ENCODE measurements around the gene MRPL21. TPM values are rescaled to one million over a fixed set of nuclear protein-coding genes. Genes with fewer than 3 reads are reported as not detected.
"Not testable (repeated sequence)": the region's sequence is repeated elsewhere in the genome, so short reads cannot be mapped to it uniquely, and the experiment has no call there.

Gene MRPL21
- polyA plus RNA-seq, 12 donors: 31.4 to 49.1 (median 44.6) TPM; not detected in 1

- DNase-seq: no peak
Measured at GRCh38 chr11:68880851-68881250, 22.8 kb downstream of the MRPL21 start.

DNA sequence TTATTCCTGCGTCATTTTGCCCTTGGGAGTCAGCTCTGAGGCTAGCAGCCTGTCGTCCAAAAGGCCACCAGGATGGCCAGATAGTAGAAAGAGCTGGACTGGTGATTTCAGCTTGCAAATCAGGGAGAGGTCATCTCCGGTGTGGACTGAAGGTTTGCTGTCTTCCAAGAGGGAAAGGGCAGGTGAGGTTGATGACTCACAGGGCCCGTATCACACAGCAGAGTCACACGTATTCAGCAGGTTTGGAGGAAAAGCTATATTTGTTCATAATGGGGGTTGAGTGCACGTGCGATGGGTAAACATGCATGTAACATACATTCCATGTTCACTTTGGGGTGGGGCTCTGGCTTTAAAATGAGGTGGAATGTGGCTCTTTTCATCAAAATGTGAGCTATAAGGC lies 25.6 kb downstream of the MRPL21 start:
- DNase-seq: no peak

DNA sequence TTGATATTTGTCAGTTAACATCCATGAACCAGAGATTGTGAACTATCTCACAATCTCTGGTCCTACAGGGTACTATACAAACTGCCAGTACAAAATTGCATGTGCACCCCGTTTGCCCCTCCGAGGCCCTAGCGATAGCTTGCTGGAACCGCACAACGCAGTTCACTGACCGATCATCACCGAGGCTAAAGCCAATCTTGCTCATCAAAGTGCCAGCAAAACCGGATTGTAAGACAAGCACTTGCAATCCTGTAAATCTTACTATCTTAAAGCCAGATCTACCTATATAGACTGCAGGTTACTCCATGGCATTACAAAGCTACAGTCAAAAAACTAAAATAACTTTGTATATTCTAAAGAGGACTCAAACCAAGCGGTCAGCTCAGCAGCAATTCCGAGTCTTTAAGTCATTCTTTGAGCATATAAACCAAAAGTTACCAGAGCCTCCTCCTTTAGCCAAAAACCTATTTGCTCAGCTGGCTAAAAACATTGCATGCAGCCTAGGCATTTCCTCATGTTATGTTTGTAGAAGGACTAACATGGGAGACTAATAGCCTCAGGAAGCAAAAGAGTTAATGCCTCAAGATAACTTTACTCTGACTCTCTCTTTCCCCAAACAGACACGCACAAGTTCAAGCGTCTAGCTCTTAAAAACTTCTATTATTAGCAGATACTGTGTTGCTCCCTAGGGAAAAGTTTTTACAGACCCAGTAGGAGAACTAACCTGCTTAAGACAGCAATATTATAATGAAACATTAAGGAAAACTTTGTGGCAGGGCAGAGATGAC lies 31.2 kb downstream of the MRPL21 start:
- no peak for DNase-seq

GRCh38 chr11:68870470-68870869 lies 33.2 kb downstream of the MRPL21 start:
- DNase-seq: no peak

DNA sequence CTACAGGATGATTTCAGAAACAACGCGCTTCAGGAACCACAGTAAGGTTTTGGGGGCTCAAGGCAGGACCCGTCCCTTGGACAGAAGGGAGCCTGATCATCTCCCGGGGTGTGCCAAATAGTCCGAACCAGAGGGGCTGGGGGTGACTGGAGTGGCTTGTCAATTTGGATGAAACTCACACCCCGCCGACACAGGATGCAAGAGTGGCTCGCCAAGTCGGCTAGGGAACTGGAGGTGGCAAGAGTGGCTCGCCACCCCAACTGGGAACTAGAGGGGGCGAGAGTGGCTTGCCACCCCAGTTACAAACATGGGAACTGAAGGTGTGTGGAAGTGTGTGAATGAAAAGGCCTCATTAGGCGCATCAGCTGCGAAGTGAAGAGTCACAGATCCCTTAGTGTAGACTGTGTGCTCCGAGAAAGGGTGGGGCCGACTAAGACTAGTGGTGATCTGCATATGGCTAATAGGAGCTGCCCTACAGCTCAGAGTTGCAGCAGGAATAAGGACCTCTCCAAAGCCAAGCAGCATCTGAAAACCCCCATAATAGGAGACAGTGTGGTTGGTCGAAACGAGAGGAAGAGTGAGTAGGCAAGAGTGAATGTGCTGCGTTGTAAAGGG lies 35.3 kb downstream of the MRPL21 start:
- no peak for DNase-seq

DNA sequence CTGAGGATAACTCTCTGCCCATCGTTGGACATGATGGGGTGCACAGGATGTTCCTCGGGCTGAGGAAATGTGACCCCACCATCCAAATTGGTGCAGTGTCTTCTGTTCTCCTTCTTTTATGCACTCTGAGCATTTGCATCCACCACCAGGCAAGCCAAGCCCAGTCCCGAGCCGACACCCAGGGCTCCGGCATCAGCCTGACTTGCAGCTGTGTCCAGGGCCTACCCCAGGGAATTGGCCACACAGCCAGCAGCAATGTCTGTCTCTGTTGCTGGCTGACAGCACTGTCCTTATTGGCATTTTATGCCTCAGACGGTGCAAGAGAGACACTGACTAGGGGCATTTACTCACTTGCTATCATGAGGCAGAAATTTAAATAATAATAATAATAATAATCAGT lies 36.6 kb downstream of the MRPL21 start:
- DNase-seq: no peak

DNA sequence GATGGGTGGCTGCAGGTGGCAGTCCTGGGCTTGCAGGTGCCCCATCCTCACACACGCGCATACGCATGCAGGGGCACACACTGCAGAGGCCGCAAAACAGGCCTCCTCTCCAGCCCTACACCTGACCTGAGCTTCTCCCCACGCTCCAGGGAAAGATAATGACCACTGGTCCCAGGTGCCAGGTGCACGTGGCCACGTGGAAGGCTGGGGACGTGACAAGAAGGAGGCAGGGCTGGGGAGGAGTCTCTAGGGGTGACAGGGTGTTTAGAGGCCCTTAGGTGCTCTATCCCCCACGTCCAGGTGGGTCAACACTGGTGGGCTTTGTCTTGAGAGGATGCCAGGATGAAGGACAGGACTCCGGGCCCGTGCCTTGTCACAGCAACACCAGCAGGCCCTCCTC lies 38.4 kb downstream of the MRPL21 start:
- no peak for DNase-seq

- DNase-seq: no peak
Measured at GRCh38 chr11:68863553-68864265, 39.9 kb downstream of the MRPL21 start.

DNA sequence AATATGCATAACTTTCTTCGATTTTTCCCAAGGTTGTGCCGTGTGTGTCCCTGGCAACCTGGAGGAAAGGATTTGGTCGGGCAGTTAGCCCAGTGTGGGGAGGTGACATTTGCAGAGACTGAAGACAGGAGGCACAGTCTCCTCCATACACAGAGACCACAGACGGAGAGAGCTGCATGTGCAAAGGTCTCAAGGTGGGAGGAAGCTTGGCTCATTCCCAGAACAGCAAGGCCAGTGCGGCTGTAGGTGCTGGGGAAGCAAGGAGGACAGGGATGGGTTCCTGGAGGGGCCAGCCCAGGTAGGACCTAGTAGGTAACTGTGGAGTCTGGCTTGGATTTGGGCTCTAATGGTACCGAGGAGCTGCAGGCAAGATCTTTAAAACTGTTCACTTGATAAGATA lies 41.2 kb downstream of the MRPL21 start:
- DNase-seq: no peak

- DNase-seq: no peak
Measured at GRCh38 chr11:68859123-68859522, 44.5 kb downstream of the MRPL21 start.

DNA sequence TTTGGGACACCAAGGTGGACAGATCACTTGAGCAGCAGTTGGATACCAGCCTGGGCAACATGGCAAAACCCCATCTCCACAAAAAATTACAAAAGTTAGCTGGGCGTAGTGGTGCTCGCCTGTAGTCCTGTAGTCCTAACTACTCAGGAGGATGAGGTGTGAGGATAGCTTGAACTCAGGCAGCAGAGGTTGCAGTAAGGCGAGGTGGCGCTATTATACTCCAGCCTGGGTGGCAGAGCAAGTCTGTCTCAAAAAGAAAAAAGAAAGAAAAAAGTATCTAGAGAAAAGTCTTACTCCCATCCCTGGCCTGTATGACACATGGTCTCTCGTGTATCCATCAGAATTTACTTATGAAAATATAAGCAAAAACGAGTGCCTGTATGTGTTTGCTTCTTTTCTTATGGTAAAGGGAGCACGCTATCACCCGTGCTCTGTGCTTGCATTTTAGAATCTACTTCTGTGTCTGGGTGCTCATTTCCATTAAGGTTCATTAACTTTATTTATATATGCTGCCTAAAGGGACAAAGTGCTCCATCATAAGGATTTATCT lies 46.5 kb downstream of the MRPL21 start:
- DNase-seq: no peak

DNA sequence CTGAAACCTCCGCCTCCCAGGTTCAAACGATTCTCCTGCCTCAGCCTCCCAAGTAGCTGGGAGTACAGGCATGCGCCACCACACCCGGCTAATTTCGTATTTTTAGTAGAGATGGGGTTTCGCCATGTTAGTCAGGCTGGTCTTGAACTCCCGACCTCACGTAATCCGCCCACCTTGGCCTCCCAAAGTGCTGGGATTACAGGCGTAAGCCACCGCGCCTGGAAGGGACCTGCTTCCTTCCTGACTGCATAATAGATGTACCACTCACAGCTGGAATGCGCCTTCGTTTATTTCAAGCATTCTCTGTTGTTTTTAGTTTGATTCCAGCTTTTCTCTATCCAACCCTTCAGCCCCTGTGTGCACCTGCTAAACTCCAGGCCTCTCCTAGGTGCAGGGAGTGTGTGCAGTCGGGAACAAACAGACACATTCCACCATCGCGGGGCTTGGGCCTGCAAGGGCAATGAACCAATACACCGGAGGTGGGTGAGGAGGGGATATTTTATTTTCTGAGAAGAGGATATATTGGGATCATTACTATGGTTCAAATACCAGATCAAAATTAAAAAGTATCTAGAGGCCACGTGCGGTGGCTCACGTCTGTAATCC lies 47.1 kb downstream of the MRPL21 start:
- DNase-seq: not testable (repeated sequence)

DNA sequence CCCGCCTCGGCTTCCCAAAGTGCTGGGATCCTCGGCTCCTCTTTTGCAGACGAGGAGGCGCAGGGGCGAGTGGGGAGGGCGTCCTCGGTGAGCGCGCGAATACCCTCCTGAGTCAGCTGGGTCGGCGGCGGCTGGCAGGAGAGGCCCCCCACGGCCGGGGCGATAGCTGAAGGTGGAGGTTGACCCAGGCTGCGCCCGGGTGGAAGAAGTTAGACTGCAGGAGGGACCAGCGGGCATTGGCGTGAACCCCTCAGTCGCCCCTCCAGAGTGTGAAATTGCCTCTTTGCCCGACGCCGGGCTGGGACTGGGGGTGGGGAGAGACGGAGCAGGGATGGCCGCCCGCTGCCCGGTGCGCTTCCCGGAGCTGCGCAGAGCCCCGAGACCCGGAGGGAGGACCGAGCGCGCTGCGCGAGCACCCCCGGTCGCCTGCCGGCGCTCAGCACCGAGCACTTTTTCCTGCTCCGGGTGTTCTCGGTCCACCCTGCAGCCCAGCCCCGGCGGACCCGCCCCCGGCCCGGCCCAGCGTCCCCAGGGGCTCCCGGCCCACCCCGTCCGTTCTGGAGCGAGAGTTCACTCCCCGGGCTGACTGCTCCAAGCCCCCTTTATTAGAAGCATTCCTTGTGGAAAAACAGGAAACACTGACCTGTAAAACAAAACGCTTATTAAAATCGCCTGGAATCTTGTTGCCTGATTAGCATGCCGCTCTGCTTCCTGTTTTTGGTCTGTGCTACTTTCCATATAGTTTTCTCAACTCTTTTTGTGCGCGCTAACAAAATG lies 48.2 kb downstream of the MRPL21 start:
- DNase-seq: peak; percentile 38

DNA sequence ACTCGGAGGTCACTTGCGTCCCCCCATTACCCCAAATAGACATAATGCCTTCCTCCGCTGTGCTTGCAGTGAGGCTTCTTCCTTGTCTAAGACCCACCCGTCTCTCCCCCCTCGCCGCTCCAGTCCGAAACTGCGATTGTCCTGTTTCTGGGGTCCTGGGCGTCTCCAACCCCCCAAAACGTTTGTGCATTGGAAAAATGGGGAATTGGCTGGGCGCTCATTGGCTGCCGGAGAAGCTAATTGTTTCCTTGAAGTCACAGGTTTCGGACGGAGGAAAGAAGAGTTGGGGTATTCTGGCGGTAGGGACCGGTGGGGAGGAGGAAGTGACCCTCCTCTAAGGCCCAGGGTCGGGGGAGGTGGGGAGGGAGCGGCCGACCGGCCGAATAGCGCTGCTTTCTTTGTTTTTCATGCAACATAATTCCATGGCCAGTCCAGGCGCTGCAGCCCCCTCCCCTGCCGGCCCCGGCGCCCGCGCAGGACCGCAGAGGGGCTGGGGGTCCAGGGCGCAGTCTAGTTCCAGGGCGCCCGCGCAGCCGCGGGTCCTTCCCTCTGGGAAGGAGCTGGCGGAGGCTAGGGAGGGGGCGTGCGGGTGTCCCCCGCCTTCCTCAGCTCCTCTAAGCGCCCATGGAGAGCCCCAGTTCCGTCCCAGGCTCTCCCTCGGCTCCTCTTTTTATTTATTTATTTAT lies 49.2 kb downstream of the MRPL21 start:
- no peak for DNase-seq

DNA sequence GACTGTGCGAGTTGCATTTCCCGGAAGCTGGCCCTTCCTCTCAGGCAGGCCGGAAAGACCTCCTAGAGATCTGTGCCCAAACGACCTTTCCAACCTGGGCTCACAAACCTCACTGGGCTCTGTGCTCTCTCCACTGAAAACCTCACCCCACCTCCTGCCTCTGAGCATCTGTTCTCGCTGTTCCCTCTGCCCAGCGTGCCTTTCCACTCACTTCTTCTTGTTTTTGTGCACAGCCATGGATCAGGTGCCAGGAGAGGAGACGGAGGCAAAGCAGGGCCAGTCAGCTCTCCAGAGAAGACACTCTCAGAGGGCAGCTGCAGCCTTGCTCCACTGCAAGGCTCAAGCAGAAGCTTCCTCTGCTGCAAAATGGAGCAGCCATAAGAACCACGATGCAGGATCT lies 51.0 kb downstream of the MRPL21 start:
- DNase-seq: no peak

- no peak for DNase-seq
Measured at GRCh38 chr11:68848429-68848828, 55.2 kb downstream of the MRPL21 start.

DNA sequence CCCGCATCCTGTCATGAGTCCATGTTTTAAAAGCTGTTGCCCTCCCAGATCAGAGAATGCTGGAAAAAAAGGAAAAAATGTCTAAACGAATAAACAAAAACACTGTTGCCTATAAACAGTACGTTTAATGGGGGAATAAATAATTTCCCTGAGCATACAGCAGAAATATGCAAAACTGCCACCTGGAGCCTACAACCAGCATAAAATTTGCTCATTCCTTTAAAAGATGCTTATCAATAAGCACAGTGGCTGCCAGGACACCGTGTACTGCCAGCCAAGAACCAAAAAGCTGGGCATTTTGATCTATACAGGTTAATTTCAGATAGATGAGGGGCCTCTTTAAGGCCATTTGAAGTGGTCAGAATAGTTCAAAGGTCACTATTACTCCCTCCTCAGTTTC lies 56.2 kb downstream of the MRPL21 start:
- DNase-seq: no peak

GRCh38 chr11:68845351-68846002 lies 58.2 kb downstream of the MRPL21 start:
- no peak for DNase-seq

DNA sequence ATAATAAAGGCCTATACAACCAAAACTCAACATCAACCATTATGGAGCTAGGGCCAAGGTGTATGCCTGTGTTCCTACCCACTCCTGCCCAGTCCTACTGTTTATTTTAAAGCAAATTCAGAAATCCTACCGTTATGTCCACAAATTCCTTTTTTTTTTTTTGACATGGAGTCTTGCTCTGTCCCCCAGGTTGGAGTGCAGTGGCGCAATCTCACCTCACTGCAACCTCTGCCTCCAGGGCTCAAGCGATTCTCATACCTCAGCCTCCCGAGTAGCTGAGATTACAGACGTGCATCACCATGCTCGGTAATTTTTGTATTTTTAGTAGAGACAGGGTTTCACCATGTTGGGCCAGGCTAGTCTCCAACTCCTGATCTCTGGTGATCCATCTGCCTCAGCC lies 58.8 kb downstream of the MRPL21 start:
- DNase-seq: no peak

- DNase-seq: no peak
Measured at GRCh38 chr11:68844376-68844775, 59.3 kb downstream of the MRPL21 start.

Measured in muscle of arm (tissue), 12 donors.